Measurements from ENCODE around the gene ZDHHC19.
"Not testable (repeated sequence)": the region's sequence is repeated elsewhere in the genome, so short reads cannot be mapped to it uniquely, and the experiment has no call there.

The ZDHHC19 gene

GRCh38 chr3:196222876-196223595 is 11.8 kb upstream of the ZDHHC19 start:
- no peak for DNase-seq

GRCh38 chr3:196220991-196221390 is 9.8 kb upstream of the ZDHHC19 start:
- DNase-seq, result no peak

GRCh38 chr3:196220587-196220986 is 9.4 kb upstream of the ZDHHC19 start:
- DNase-seq, result no peak

- no peak for DNase-seq
These were observed 8.7 kb upstream of the ZDHHC19 start for GRCh38 chr3:196219970-196220311.

GRCh38 chr3:196219194-196219969 is 8.2 kb upstream of the ZDHHC19 start:
- peak; percentile 79 for DNase-seq

GRCh38 chr3:196218155-196218712 is 7.0 kb upstream of the ZDHHC19 start:
- no peak for DNase-seq

GRCh38 chr3:196217307-196218154 is 6.3 kb upstream of the ZDHHC19 start:
- no peak for DNase-seq

GRCh38 chr3:196216681-196217211 is 5.5 kb upstream of the ZDHHC19 start:
- DNase-seq, result no peak

GRCh38 chr3:196216089-196216564 is 4.9 kb upstream of the ZDHHC19 start, which contains the start of gene SLC51A:
Gene SLC51A, plus strand, starts transcription at chr3:196216534. Its CDS starts 179 bp downstream, at chr3:196216713.
- no peak for DNase-seq

- no peak for DNase-seq
These were observed 4.4 kb upstream of the ZDHHC19 start for GRCh38 chr3:196215493-196216020.

GRCh38 chr3:196214783-196215441 is 3.7 kb upstream of the ZDHHC19 start:
- no peak for DNase-seq

- DNase-seq, result not testable (repeated sequence)
These were observed 1.1 kb downstream of the ZDHHC19 start for GRCh38 chr3:196209944-196210672.

- no peak for DNase-seq
These were observed 2.1 kb downstream of the ZDHHC19 start for GRCh38 chr3:196208942-196209695.

GRCh38 chr3:196207833-196208607 is 3.2 kb downstream of the ZDHHC19 start:
- DNase-seq, result peak; percentile 79

GRCh38 chr3:196207159-196207832 is 3.9 kb downstream of the ZDHHC19 start:
- peak; percentile 30 for DNase-seq

- not testable (repeated sequence) for DNase-seq
These were observed 5.6 kb downstream of the ZDHHC19 start for GRCh38 chr3:196205442-196206205.

- no peak for DNase-seq
These were observed 7.4 kb downstream of the ZDHHC19 start for GRCh38 chr3:196203846-196204245.

- DNase-seq, result no peak
These were observed 8.7 kb downstream of the ZDHHC19 start for GRCh38 chr3:196202516-196202970.
